Large intestine (tissue), 3 donors: Measurements from ENCODE around the gene CD200R1L. TPM values are rescaled to one million over a fixed set of nuclear protein-coding genes. Genes with fewer than 3 reads are reported as not detected.

ENCODE experiments used
- DNase-seq, 2 donors: peaks; one replicate each; pipeline versions ENCODE4 v3.0.0 to v3.0.0-alpha.2; 2013
- H3K27ac ChIP-seq: one replicate; pipeline ENCODE4 v1.5.1; 2013; ENCODE audit warnings: low read length
- H3K27me3 ChIP-seq: 2 replicates; pipeline ENCODE4 v1.6.1; 2013; ENCODE audit warnings: low read length; ENCODE audit not compliant: control insufficient read depth, insufficient read depth
- H3K36me3 ChIP-seq: 2 replicates; pipeline ENCODE4 v1.6.1; 2013; ENCODE audit warnings: low read length; ENCODE audit not compliant: control insufficient read depth, insufficient read depth
- H3K4me1 ChIP-seq: one replicate; pipeline ENCODE4 v1.6.1; 2013; ENCODE audit warnings: low read length; ENCODE audit not compliant: control insufficient read depth, insufficient read depth
- H3K4me3 ChIP-seq: one replicate; pipeline ENCODE4 v1.5.1; 2013; ENCODE audit warnings: low read length
- H3K9me3 ChIP-seq: one replicate; pipeline ENCODE4 v1.6.1; 2013; ENCODE audit warnings: mild to moderate bottlenecking, low read depth, low read length, moderate library complexity; ENCODE audit not compliant: control insufficient read depth
- WGBS: methylation state at CpG from one replicate; pipeline ENCODE4 v1.1.5; 2013; ENCODE audit warnings: low lambda C conversion rate; ENCODE audit not compliant: insufficient coverage; 5-methylcytosine and 5-hydroxymethylcytosine counted together
- polyA plus RNA-seq: library from polyadenylated mRNA; unstranded; fragments of 120-200 nt; gene quantifications from one replicate; pipeline ENCODE4 v1.2.1, GENCODE V29; 2013

The CD200R1L gene
- polyA plus RNA-seq, 1 donor, result not detected

DNA sequence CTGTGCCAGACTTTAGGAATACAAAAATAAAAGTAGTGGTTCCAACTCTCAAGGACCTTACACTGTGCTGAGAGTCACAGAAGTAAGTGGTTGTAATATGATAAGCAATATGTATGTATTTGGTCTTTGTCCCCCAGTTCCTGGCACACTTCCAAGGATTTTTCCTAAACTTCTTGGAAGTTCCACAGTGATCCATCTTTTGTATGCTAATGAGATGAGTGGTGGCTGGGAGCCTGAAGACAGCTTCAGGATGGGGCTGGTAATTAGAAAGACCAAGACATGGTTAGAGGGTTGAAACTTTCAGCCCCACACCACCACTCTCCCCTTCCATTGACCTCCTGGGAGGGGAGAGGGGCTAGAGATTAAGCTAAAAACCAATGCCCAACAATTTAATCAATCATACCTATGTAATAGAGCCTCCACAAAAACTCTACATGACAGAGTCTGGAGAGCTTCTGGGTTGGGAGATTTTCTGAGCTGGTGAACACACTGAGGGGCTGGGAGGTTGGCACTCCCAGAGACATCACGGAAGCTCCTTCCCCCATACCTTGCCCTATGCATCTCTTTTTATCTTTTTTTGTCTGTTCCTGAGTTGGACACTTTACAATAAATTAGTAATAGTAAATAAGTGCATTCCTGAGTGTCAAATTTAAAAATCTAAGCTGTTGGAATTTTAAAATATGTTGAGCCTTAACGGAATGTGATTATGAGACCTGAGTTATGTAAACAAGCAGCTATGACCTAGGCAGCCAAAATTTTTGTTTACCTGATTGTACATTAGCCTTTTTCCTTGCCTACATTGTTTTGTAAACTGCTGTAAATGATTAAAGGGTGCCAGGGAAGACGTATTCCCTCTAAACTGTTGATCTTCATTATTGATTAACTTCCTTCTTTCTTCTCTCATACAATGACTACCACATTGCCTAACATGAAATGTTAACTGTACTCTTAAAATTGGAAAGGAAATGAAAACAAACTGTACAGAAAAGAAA, 24.3 kb downstream of the CD200R1L start:
- no peaks in the 10 kb centered on the region for H3K36me3 ChIP-seq
- WGBS, result no CpG with 5 or more reads among the region's 3 CpGs
- no peaks in the 10 kb centered on the region for H3K9me3 ChIP-seq
- DNase-seq, result peak in 1 of 2 donors; percentile 17
- no peak overlapping the region for H3K4me3 ChIP-seq
- no peaks in the 10 kb centered on the region for H3K4me1 ChIP-seq
- H3K27ac ChIP-seq, result no peak overlapping the region
- no peaks in the 10 kb centered on the region for H3K27me3 ChIP-seq

DNA sequence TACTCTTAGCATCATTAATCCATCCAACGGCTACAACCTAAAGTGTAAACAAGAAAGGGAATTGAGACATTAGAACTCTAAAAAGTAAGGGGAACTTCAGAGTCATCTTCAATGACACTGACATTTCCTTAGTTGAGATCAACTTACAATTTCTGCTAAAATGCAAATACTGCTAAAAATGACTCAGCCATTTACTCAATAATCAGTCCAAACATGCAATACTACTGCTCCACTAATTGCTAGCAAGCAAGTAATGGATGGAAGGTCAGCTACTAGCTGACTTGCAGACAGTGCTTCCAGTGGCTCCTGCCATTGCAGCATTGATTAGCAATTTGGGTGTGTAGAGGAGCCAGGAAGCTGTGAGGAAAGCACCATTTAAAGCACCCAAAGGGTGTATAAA, 28.4 kb downstream of the CD200R1L start:
- no peaks in the 10 kb centered on the region for H3K4me1 ChIP-seq
- no peak overlapping the region for H3K4me3 ChIP-seq
- no peak overlapping the region for H3K27ac ChIP-seq
- DNase-seq, result no peak
- no CpG with 5 or more reads among the region's 1 CpG for WGBS
- no peaks in the 10 kb centered on the region for H3K36me3 ChIP-seq
- H3K27me3 ChIP-seq, result no peaks in the 10 kb centered on the region
- H3K9me3 ChIP-seq, result no peaks in the 10 kb centered on the region

DNA sequence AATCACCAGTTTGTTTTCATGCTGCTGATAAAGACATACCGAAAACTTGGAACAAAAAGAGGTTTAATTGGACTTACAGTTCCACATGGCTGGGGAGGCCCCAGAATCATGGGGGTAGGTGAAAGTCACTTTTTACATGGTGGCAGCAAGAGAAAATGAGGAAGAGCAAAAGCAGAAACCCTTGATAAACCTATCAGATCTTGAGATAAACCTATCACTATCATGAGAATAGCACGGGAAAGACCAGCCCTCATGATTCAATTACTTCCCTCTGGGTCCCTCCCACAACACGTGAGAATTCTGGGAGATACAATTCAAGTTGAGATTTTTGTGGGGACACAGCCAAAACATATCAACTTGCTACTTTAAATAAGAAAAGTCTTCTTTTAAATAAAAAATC, 28.9 kb downstream of the CD200R1L start:
- Histone ChIP-seq H3K4me1 (no peaks in the 10 kb centered on the region), H3K27ac (no peak overlapping the region), H3K27me3 (no peaks in the 10 kb centered on the region), H3K36me3 (no peaks in the 10 kb centered on the region), H3K4me3 (no peak overlapping the region), H3K9me3 (no peaks in the 10 kb centered on the region)
- no CpG with 5 or more reads among the region's 3 CpGs for WGBS
- no peak for DNase-seq

DNA sequence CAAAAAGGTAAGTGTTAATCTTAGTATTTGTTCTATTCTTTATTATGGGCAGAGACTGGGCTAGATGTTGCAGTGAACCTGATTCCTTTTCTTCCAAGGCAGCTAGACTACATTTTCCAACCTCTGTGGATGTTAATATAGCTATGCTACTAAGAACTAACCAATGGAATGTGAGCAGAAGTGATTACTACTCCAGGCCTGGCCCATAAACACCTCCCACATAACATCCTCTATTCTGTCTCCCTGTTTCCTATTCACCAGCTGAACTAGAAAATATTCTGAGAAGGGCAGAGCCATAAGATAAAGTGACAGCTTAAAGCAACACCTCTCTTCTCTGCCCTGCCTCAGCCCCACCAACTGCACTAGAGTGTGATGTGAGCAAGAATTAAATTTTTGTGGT, 29.4 kb downstream of the CD200R1L start:
- no peak for DNase-seq
- H3K9me3 ChIP-seq, result no peaks in the 10 kb centered on the region
- no peaks in the 10 kb centered on the region for H3K36me3 ChIP-seq
- no peaks in the 10 kb centered on the region for H3K27me3 ChIP-seq
- no peak overlapping the region for H3K27ac ChIP-seq
- H3K4me3 ChIP-seq, result no peak overlapping the region
- no peaks in the 10 kb centered on the region for H3K4me1 ChIP-seq

DNA sequence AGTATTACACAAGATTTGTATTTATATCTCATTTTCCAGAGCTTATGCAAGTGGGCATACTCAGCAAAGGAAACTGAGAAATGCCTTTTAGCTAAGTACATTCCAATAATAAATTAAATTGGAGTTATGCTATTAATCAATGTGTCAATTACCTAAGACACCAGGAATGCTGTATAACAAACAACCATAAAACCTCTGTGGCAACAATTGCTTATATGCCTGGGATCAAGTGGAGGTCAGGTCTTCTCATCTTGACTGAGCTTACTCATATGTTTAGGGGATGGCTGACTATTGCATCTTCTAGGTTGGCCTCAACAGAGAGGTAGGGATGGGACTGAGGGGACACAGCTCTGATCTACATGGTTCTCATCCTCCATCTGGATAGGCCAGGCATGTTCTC, 30.7 kb downstream of the CD200R1L start:
- Histone ChIP-seq H3K27ac (no peak overlapping the region), H3K27me3 (no peaks in the 10 kb centered on the region), H3K9me3 (no peaks in the 10 kb centered on the region), H3K4me1 (no peaks in the 10 kb centered on the region), H3K4me3 (no peak overlapping the region), H3K36me3 (no peaks in the 10 kb centered on the region)
- DNase-seq, result no peak

DNA sequence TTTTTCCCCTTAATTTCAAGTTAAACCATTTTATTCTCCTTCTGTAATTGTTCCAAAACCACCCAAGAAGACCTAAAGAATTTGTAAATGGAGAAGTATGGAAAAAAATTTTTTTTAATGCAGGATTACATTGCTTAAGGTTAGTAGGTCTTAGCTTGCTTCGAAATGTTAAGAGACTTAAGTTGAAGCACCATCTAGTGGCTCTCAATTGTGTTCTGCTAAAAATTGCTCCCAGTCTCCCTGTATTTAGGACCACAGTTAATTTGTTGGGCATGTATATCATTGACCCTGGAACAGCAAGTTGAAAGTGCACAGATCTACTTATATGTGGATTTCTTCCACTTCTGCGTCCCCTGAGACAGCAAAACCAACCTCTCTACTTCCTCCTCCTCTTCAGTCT, 32.4 kb downstream of the CD200R1L start:
- Histone ChIP-seq H3K27ac (no peak overlapping the region), H3K9me3 (no peaks in the 10 kb centered on the region), H3K27me3 (no peaks in the 10 kb centered on the region), H3K4me1 (no peaks in the 10 kb centered on the region), H3K36me3 (no peaks in the 10 kb centered on the region), H3K4me3 (no peak overlapping the region)
- DNase-seq, result no peak
- WGBS, result 80% methylated on average over 2 of the region's 2 CpGs

DNA sequence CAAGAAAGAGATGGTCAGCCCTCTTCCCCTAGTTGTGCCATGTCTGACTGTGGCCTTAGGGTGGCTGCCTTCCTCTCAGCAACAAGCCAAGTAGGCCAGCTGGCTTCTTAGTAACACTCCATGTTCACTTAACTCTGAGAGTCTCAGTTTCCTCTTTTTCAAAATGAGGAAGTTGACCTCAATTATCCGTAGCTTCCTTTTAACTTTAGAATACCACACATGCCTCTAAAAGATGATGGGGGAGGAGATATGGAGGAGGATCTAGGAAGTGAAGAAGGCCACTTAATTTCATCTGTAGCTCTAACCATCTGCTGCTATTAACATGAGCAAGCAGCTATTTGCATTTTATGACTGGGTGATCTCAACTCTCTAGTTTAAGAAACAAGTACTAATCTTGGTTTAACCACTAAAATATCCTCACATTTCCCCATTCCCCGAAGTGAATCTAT, 32.9 kb downstream of the CD200R1L start:
- no peak overlapping the region for H3K27ac ChIP-seq
- H3K36me3 ChIP-seq, result no peaks in the 10 kb centered on the region
- H3K4me3 ChIP-seq, result no peak overlapping the region
- no peaks in the 10 kb centered on the region for H3K9me3 ChIP-seq
- no peaks in the 10 kb centered on the region for H3K4me1 ChIP-seq
- DNase-seq, result no peak
- no peaks in the 10 kb centered on the region for H3K27me3 ChIP-seq
- 17% methylated on average over 1 of the region's 2 CpGs for WGBS

DNA sequence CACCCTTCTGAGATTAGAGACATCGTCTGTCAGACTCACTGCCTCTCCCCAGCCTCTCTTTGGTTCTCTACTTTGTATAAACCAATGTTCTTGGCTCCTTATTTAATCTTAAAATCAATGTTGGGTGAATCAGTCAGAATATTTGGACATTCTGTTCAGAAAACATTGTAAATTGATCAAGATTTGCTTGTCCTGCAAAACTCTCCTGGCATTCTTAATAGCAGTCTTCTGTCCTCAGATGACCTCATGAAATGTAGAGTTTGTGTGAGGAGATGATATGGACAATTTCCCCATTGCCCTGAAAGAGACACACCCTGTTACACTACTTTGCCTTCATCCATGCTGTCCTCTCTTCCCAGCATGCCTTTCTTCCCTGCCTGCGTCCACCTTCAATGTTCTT, 33.6 kb downstream of the CD200R1L start:
- H3K9me3 ChIP-seq, result no peaks in the 10 kb centered on the region
- H3K4me1 ChIP-seq, result no peaks in the 10 kb centered on the region
- 100% methylated on average over 1 of the region's 2 CpGs for WGBS
- DNase-seq, result no peak
- no peaks in the 10 kb centered on the region for H3K36me3 ChIP-seq
- no peaks in the 10 kb centered on the region for H3K27me3 ChIP-seq
- H3K4me3 ChIP-seq, result no peak overlapping the region
- no peak overlapping the region for H3K27ac ChIP-seq

DNA sequence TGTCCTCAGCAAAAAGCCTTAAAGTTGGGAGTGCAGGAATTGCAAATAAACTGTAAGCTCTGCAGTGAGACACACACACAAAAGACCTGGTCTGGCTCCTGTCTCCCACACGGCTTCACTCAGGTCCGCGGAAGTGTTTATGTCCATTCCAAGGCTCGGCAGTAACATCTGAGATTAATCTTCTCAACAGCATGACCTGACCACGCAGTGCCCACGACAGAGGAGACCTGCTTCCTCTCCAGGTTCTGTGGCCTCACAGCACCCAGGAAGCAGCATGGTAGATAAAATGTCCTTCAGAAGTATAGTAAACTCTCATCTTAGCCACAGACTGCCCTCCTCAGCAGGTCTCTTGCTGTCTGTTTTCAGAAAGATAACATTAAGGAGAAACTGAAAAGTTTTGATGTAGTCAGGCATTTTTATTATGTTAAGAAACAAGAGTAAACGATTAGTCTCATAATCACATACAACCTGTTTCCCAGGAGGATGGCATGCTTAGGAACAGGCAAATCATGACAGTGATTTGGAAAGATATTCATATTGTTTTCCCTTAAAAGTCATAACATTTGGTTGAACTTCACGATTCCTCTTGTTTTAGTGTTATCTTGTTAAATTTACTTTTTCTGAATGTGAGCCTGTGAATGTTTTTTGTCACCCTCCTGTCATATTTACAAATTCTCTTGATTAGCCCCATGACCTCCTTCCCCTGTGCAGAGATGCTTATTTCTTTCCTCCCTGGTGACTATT, 34.6 kb downstream of the CD200R1L start:
- Histone ChIP-seq H3K27me3 (no peaks in the 10 kb centered on the region), H3K4me1 (no peaks in the 10 kb centered on the region), H3K4me3 (no peak overlapping the region), H3K9me3 (no peaks in the 10 kb centered on the region), H3K36me3 (no peaks in the 10 kb centered on the region), H3K27ac (no peak overlapping the region)
- WGBS, result 86% methylated on average over 1 of the region's 8 CpGs
- DNase-seq, result no peak

DNA sequence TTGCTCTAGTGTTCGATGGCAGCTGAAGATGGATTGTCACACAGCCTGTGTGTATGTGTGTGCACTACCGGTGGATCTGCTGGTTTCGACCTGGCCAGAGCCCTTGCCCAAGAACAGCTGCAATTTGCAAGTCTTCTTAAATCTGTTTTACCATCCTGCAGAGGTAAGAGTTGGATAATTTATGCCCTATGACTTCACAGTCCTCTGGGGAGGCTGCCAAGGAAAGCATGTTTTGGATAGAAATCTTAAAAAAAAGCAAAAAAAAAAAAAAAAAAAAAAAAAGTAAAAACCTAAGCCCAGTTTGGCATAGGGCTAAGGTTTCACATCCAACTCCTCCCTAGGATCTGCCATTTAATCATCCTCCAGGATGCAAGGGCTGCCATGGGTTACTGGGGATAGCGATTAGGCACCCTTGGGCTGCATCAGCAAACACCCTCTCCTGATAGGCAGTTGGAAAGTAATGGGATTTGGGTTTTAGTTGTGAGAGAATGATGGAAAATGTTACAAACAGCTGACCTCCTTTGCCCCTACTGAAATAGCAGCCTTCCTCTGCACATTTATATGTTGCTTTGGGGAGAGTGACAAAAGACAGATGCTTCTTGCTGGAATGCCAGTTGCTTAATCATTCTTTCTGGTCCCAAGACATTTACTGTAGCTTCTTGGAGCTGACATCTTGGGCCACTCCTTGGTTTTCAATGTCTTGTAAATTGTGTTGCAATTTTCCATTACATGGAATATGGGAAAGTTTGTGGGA, 35.4 kb downstream of the CD200R1L start:
- Histone ChIP-seq H3K27ac (no peak overlapping the region), H3K9me3 (no peaks in the 10 kb centered on the region), H3K4me1 (no peaks in the 10 kb centered on the region), H3K36me3 (no peaks in the 10 kb centered on the region), H3K4me3 (no peak overlapping the region), H3K27me3 (no peaks in the 10 kb centered on the region)
- no peak for DNase-seq
- WGBS, result no CpG with 5 or more reads among the region's 4 CpGs
